NB4 (cell line): Measurements from ENCODE around the gene SOS2.

ENCODE experiments used
- MYC ChIP-seq: IDR thresholded peaks from 2 replicates; pipeline ENCODE4 v1.6.1; 2011; ENCODE audit warnings: low read depth, low read length
- POLR2A ChIP-seq: IDR thresholded peaks from 2 replicates; pipeline ENCODE4 v1.6.1; 2011; ENCODE audit warnings: mild to moderate bottlenecking; ENCODE audit not compliant: insufficient read length; ENCODE audit errors: extremely low read depth
- TF ChIP-seq, protein P1 (sequence below): IDR thresholded peaks from one replicate; pipeline ENCODE4 v1.5.1; 2012; ENCODE audit warnings: low read depth, low read length
- TF ChIP-seq, protein P2 (sequence below): IDR thresholded peaks from 2 replicates; pipeline ENCODE4 v1.6.1; 2011; ENCODE audit warnings: low read depth, low read length

DNA sequence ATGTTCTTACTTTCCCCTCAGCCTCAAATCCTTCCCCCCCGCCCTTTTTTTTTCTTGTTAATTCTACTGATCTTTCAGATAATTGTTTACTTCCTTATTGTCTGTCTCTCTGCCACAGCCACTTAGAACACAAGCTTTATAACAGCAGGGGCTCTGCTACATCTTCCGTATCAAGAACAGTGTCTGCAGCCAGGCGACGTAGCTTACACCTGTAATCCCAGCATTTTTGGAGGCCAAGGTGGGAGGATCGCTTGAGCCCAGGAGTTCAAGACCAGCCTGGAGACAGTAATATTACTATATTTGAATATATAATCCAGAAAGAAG lies 5.4 kb downstream of the SOS2 start:
- TF ChIP-seq, protein P1, sequence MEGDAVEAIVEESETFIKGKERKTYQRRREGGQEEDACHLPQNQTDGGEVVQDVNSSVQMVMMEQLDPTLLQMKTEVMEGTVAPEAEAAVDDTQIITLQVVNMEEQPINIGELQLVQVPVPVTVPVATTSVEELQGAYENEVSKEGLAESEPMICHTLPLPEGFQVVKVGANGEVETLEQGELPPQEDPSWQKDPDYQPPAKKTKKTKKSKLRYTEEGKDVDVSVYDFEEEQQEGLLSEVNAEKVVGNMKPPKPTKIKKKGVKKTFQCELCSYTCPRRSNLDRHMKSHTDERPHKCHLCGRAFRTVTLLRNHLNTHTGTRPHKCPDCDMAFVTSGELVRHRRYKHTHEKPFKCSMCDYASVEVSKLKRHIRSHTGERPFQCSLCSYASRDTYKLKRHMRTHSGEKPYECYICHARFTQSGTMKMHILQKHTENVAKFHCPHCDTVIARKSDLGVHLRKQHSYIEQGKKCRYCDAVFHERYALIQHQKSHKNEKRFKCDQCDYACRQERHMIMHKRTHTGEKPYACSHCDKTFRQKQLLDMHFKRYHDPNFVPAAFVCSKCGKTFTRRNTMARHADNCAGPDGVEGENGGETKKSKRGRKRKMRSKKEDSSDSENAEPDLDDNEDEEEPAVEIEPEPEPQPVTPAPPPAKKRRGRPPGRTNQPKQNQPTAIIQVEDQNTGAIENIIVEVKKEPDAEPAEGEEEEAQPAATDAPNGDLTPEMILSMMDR, result no peak
- no peak for TF ChIP-seq MYC
- no peak for TF ChIP-seq POLR2A
- TF ChIP-seq, protein P2, sequence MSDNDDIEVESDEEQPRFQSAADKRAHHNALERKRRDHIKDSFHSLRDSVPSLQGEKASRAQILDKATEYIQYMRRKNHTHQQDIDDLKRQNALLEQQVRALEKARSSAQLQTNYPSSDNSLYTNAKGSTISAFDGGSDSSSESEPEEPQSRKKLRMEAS, result no peak
